IPS-NIHi7 (cell line): ENCODE results near the gene NEDD4L.

Experiments used
- DNase-seq: peaks from one replicate; pipeline ENCODE4 v3.0.0; 2012; ENCODE audit warnings: mixed read lengths; ENCODE audit errors: extremely low spot score

The NEDD4L gene

GRCh38 chr18:58095222-58095621 lies 51.2 kb downstream of the NEDD4L start:
- no peak for DNase-seq

GRCh38 chr18:58095655-58096054 lies 51.6 kb downstream of the NEDD4L start:
- no peak for DNase-seq

- DNase-seq, result no peak
Observed at GRCh38 chr18:58096658-58097057, 52.6 kb downstream of the NEDD4L start.

GRCh38 chr18:58097121-58097906 lies 53.3 kb downstream of the NEDD4L start:
- DNase-seq, result no peak

GRCh38 chr18:58097907-58098166 lies 53.8 kb downstream of the NEDD4L start:
- no peak for DNase-seq

DNA sequence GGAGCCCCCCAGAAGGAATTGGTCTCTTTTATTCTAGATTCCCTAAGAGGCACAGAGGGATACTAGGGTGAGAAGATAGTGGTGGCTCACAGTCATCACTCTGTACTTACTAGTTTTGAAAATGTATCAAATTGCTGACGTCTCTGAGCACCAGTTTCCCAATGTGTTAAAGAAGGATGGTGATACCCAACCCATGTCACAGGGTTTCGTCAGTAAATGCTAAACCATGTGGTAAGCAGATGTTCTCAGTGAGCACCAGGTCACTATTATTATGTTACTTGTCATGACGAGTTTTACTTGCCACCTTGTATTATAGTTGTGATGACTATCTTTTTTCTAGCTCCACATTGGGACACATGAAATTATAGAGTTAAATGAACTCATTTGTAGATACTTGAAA lies 54.7 kb downstream of the NEDD4L start:
- DNase-seq, result no peak

DNA sequence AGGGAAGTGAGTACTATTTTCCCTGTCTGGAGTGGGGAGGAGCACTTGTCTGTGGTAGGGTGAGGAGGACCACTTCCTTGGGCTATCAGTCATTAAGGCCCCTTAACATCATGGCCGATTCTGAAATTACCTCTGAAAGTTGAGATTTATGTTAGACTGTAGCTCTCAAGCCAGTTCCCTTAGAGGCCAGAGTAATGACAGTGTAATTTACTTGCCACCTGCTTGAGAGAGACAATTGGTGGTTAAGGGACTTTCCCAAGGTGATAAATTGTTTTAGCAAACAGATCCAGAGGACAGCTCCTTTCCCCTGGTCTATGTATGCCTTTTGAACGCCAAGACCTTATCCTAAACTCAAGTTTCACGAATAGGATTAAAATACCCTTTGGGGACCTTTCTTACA lies 56.1 kb downstream of the NEDD4L start:
- DNase-seq, result no peak

DNA sequence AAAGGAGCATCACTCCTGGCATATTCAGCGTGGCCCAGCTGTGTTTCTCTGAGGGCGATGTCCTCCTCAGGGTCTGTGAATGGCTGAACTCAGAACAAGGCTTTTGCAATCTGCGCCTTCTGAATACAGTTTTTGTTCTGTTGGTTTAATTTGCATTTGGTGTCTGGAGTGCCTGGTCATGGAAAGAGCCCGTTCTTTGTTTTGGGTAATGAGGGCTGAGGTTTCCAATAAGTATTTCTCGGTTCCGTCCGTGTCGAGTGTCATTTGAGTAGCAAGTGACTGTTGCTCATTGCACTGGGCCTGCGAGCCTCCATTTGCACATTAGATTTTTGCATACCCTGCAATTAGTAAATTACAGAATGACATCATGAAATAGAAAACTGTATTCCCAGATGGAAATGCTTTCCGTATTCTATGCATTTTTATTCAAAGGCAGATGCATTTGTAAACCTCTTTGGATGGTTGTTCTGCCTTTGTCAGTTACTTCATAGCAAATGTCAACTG lies 57.3 kb downstream of the NEDD4L start:
- no peak for DNase-seq

DNA sequence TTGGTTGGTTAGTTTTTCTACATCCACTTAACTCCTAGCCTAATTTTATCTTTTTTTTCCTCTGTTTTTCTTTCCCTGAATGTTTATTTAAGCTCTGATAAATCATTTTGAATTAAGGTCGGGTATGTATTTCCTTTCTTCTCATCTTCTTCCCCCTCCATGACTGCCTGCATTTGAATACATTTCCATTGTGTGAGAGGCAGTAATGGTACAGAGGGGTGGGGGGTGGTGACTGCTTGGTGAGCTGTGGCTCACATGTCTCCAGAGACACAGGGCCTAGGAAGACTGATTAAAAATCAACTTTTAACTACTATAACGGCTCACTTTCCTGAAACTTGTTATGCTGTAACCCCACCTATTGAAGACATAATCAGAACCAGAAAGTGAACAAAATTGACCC lies 58.0 kb downstream of the NEDD4L start:
- no peak for DNase-seq

DNA sequence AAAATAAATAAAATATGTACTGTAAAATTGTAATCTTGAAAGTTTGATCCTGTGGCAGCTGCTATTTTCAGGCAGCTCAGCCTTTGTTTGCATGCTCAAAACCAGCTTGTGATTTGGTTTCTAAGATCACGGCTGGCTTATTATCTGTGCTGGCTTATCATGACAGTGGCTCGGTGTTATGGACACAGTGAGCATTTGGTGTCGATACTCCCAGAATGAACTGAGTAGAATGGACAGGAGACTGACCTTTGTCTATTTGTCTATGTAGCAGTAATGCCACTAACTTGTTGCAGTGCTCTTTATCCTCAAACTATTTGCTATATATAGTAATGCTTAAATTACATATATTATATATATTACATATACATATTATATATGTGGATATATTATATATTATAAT lies 58.8 kb downstream of the NEDD4L start:
- DNase-seq, result no peak

GRCh38 chr18:58103339-58103985 lies 59.4 kb downstream of the NEDD4L start:
- DNase-seq, result no peak

GRCh38 chr18:58104096-58104495 lies 60.1 kb downstream of the NEDD4L start:
- no peak for DNase-seq

GRCh38 chr18:58105206-58105887 lies 61.3 kb downstream of the NEDD4L start:
- DNase-seq, result no peak

GRCh38 chr18:58105888-58106260 lies 61.8 kb downstream of the NEDD4L start:
- DNase-seq, result no peak

GRCh38 chr18:58106289-58107070 lies 62.5 kb downstream of the NEDD4L start:
- DNase-seq, result no peak

GRCh38 chr18:58109256-58109655 lies 65.2 kb downstream of the NEDD4L start:
- no peak for DNase-seq

DNA sequence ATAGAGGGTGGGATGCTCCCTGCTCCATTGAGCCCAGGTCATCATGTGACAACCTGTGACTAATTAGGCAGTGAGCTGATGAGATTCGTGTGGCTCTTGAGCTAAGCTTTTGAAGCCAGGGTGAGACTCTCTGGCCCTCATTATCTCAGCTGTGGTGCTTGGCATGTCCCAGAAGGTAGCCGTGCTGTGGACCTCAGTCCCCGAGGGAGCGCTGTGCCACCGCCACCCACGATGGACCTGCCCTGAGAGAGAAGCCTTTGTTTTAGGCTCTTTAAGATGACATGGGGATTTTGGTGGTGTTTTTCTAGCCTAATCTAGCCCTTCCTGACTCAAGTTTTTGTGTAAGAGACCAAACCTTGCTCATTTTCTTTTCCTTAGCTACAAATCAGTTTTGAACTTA lies 66.4 kb downstream of the NEDD4L start:
- DNase-seq, result no peak

DNA sequence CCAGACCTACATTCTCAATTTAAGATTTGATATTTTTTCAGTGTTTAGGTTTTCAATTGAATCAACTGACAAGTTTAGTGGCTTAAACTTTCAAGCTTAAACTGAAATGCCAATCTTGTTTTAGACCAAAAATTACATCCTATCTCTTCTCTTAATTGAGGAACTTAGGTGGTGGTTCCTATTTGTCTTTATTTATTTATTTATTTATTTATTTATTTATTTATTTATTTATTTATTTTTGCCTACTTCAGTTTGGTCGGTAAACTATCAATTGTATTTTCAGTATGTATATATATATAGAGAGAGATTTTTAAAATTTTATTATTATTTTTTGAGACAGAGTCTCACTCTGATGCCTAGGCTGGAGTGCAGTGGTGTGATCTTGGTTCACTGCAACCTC lies 68.1 kb downstream of the NEDD4L start:
- DNase-seq, result no peak

DNA sequence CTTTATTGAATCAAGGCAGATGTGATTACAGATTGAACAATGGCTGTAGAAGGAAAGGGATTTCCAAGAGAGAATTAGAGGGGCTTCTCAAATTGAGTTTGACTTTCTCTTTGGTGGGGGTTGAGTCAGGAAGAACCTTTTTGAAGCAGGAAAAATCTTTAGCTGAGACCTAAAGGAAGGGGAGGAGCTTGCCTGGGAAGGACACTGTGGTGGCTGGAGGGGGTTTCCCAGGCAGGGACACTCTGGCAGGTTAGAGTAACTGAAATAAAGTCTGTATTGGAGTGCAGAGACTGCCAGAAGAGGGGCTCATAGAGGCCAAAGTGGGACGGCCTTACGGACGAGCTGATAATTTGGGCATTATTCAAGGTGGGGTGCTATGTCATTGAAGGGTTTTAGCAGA lies 69.3 kb downstream of the NEDD4L start:
- DNase-seq, result no peak

DNA sequence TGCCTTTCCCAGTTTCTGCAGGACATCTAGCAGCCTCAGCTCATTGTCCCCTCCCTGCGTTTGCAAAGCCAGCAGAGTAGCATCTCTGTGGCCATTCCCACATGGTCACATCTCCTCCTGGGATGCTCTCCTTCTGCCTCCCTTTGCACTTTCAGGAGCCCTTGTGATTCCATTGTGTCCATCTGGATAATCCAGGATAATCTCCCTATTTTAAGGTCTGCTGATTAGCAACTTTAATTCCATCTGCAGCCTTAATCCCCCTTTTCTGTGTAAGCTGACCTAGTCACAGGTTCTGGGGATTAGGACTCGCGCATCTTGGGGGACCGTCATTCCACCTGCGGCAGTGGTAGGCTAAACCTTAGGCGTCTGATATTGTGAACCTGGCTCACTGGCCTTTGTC lies 70.7 kb downstream of the NEDD4L start:
- no peak for DNase-seq

GRCh38 chr18:58116818-58117217 lies 72.8 kb downstream of the NEDD4L start:
- no peak for DNase-seq

- no peak for DNase-seq
Observed at GRCh38 chr18:58117786-58118403, 73.9 kb downstream of the NEDD4L start.
